ENCODE data around the gene RIPK1.

DNA sequence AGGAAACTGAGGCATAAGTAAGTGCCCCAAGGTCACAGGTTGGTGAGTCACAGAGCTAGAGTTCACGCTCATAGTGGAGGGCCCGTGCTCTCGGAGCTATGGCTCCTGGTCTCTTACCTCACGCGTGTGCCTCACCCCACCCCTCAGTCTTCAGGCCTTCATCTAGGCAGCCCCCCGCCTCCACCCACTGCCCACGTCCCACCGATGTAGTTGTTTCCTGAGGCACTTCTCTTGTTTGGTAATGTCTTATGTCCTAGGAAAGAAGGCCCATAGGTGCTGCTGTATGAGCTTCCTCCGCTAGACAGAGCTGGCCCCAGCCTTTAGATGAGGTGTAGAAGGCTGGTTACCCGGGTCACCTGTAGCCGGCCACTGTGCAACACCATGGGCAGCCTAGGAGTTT lies 5.1 kb downstream of the RIPK1 start:
- no peak for TF ChIP-seq EZH2phosphoT487 (conservative IDR thresholded peaks at IDR 0.05; ENCODE audit: low read length)
- no peak for TF ChIP-seq CTCF (IDR thresholded peaks at IDR 0.05; ENCODE audit: insufficient read depth, low read length, poor library complexity, severe bottlenecking)

All from SU-DHL-6 (cell line).